CD8-positive, alpha-beta memory T cell (primary cell): ENCODE results near the gene NEUROG1. TPM values are rescaled to one million over a fixed set of nuclear protein-coding genes. Genes with fewer than 3 reads are reported as not detected.
A peak's percentile ranks its signal among the peaks of the same experiment; 100 is the strongest.

Experiments
- CTCF ChIA-PET: fragments of 350-600 bp; sonication (Branson Sonifier 250); formaldehyde crosslinking; loops from one replicate; lab custom pipeline; 2021; ENCODE audit warnings: antibody characterized with exemption; lab: Charles Lee
- POLR2A ChIA-PET: fragments of 350-600 bp; sonication (Branson Sonifier 250); formaldehyde crosslinking; loops from one replicate; lab custom pipeline; 2021; ENCODE audit warnings: antibody characterized with exemption; lab: Charles Lee
- DNase-seq, 5 donors: peaks; one replicate each; pipeline versions ENCODE4 v3.0.0 to v3.0.0-alpha.2; 2020 to 2022; ENCODE audit warnings: mixed read lengths in 1 of 5
- H3K27ac ChIP-seq: one replicate; pipeline ENCODE4 v1.7.0; 2013; ENCODE audit warnings: low read depth, mild to moderate bottlenecking, low read length, moderate library complexity
- H3K27me3 ChIP-seq: 2 replicates; pipeline ENCODE4 v1.7.0; 2013; ENCODE audit warnings: low read length, mild to moderate bottlenecking; ENCODE audit not compliant: insufficient read depth, poor library complexity, severe bottlenecking
- H3K36me3 ChIP-seq: 2 replicates; pipeline ENCODE4 v1.7.0; 2013; ENCODE audit warnings: mild to moderate bottlenecking, low read length, moderate library complexity; ENCODE audit not compliant: insufficient read depth
- H3K4me1 ChIP-seq: 2 replicates; pipeline ENCODE4 v1.7.0; 2013; ENCODE audit warnings: mild to moderate bottlenecking, low read length, moderate library complexity; ENCODE audit not compliant: insufficient read depth
- H3K4me3 ChIP-seq: 2 replicates; pipeline ENCODE4 v1.7.0; 2013; ENCODE audit warnings: mild to moderate bottlenecking, low read length
- H3K9me3 ChIP-seq: 2 replicates; pipeline ENCODE4 v1.7.0; 2013; ENCODE audit warnings: mild to moderate bottlenecking, low read length
- H3K27ac Mint-ChIP-seq, 8 donors: one replicate each; pipeline ENCODE4 v1.8.0; 2020 to 2021; ENCODE audit warnings: mixed read lengths in 8 of 8, mild to moderate bottlenecking in 6 of 8, inconsistent platforms in 3 of 8, moderate library complexity in 3 of 8
- H3K27me3 Mint-ChIP-seq, 2 donors: one replicate each; pipeline ENCODE4 v1.8.0; 2020 to 2021; ENCODE audit warnings: mixed read lengths in 2 of 2, mild to moderate bottlenecking in 1 of 2, moderate library complexity in 1 of 2
- H3K36me3 Mint-ChIP-seq, 3 donors: one replicate each; pipeline ENCODE4 v1.8.0; 2020 to 2021; ENCODE audit warnings: mixed read lengths in 3 of 3, inconsistent platforms in 1 of 3, mild to moderate bottlenecking in 1 of 3
- H3K4me1 Mint-ChIP-seq, 3 donors: one replicate each; pipeline ENCODE4 v1.8.0; 2020 to 2021; ENCODE audit warnings: mixed read lengths in 3 of 3, inconsistent platforms in 1 of 3, mild to moderate bottlenecking in 1 of 3
- H3K4me3 Mint-ChIP-seq, 7 donors: one replicate each; pipeline ENCODE4 v1.8.0; 2020 to 2021; ENCODE audit warnings: mixed read lengths in 7 of 7, mild to moderate bottlenecking in 6 of 7, moderate library complexity in 4 of 7, inconsistent platforms in 2 of 7
- H3K9me3 Mint-ChIP-seq, 5 donors: one replicate each; pipeline ENCODE4 v1.8.0; 2020 to 2022; ENCODE audit warnings: mixed read lengths in 5 of 5, mild to moderate bottlenecking in 3 of 5, moderate library complexity in 2 of 5, inconsistent platforms in 1 of 5
- polyA plus RNA-seq: library from polyadenylated mRNA; unstranded; fragments of 300-500 nt; fragmentation: Illumina TruSeq; gene quantifications from one replicate; pipeline ENCODE4 v1.2.3, GENCODE V29; 2021
- total RNA-seq, 2 experiments: library from RNA; stranded (reverse); gene quantifications; one replicate each; pipeline ENCODE4 v1.2.3, GENCODE V29; 2021

The NEUROG1 gene
- total and polyA plus RNA-seq, 3 experiments from 2014 or later: not detected

GRCh38 chr5:135539430-135540005 lies 3.8 kb upstream of the NEUROG1 start:
- ChIA-PET POLR2A (no interaction called here), CTCF (interaction anchor here (1.3 kb wide), 1 partner anchor 14 kb away, joined by 3 read pairs; no protein-coding TSS in a partner anchor)
- H3K36me3 ChIP-seq: no peaks in the 10 kb centered on the region
- H3K9me3 Mint-ChIP-seq: peaks cover 0 to 3% (median 0%) of the 10 kb centered on the region in 5 donors
- H3K27ac Mint-ChIP-seq: no peak overlapping the region
- H3K4me3 Mint-ChIP-seq: no peak overlapping the region
- H3K4me1 Mint-ChIP-seq: peaks cover 12 to 32% (median 19%) of the 10 kb centered on the region in 3 donors
- peaks cover 20% of the 10 kb centered on the region for H3K27me3 ChIP-seq
- no peak overlapping the region for H3K27ac ChIP-seq
- H3K4me3 ChIP-seq: no peak overlapping the region
- H3K36me3 Mint-ChIP-seq: peaks cover 0 to 2% (median 1%) of the 10 kb centered on the region in 3 donors
- peaks cover 9% of the 10 kb centered on the region for H3K4me1 ChIP-seq
- DNase-seq: no peak
- no peaks in the 10 kb centered on the region for H3K9me3 ChIP-seq
- H3K27me3 Mint-ChIP-seq: peaks cover 46 to 80% of the 10 kb centered on the region in 2 donors

- H3K4me3 ChIP-seq: no peak overlapping the region
- H3K4me1 ChIP-seq: peaks cover 4% of the 10 kb centered on the region
- Mint-ChIP-seq H3K36me3 (peaks cover 0 to 1% (median 0%) of the 10 kb centered on the region in 3 donors), H3K4me3 (no peak overlapping the region), H3K27me3 (peaks cover 49 to 85% of the 10 kb centered on the region in 2 donors), H3K9me3 (peaks cover 0 to 3% (median 0%) of the 10 kb centered on the region in 5 donors), H3K4me1 (peaks cover 9 to 28% (median 19%) of the 10 kb centered on the region in 3 donors), H3K27ac (no peak overlapping the region)
- no peaks in the 10 kb centered on the region for H3K36me3 ChIP-seq
- CTCF ChIA-PET: no interaction called here
- H3K27ac ChIP-seq: no peak overlapping the region
- no peak for DNase-seq
- POLR2A ChIA-PET: no interaction called here
- H3K27me3 ChIP-seq: peaks cover 23% of the 10 kb centered on the region
- no peaks in the 10 kb centered on the region for H3K9me3 ChIP-seq
Measured at GRCh38 chr5:135538261-135538660, 2.5 kb upstream of the NEUROG1 start.

GRCh38 chr5:135537745-135538144 lies 2.0 kb upstream of the NEUROG1 start:
- H3K27me3 Mint-ChIP-seq: peaks cover 48 to 85% of the 10 kb centered on the region in 2 donors
- no peaks in the 10 kb centered on the region for H3K9me3 ChIP-seq
- no peak overlapping the region for H3K27ac Mint-ChIP-seq
- no peak overlapping the region for H3K27ac ChIP-seq
- no peak overlapping the region for H3K4me3 ChIP-seq
- peaks cover 0 to 1% (median 0%) of the 10 kb centered on the region in 3 donors for H3K36me3 Mint-ChIP-seq
- peaks cover under 1% of the 10 kb centered on the region for H3K4me1 ChIP-seq
- peaks cover 5 to 23% (median 13%) of the 10 kb centered on the region in 3 donors for H3K4me1 Mint-ChIP-seq
- ChIA-PET CTCF (interaction anchor here (1.3 kb wide), 1 partner anchor 14 kb away, joined by 5 read pairs; no protein-coding TSS in a partner anchor), POLR2A (no interaction called here)
- peaks cover 0 to 3% (median 0%) of the 10 kb centered on the region in 5 donors for H3K9me3 Mint-ChIP-seq
- no peak overlapping the region for H3K4me3 Mint-ChIP-seq
- no peaks in the 10 kb centered on the region for H3K36me3 ChIP-seq
- peaks cover 23% of the 10 kb centered on the region for H3K27me3 ChIP-seq
- DNase-seq: no peak

- no peaks in the 10 kb centered on the region for H3K9me3 ChIP-seq
- peaks cover 0 to 1% (median 0%) of the 10 kb centered on the region in 3 donors for H3K36me3 Mint-ChIP-seq
- no peaks in the 10 kb centered on the region for H3K36me3 ChIP-seq
- peaks cover 48 to 87% of the 10 kb centered on the region in 2 donors for H3K27me3 Mint-ChIP-seq
- H3K4me3 Mint-ChIP-seq: no peak overlapping the region
- H3K4me1 Mint-ChIP-seq: peaks cover 5 to 19% (median 13%) of the 10 kb centered on the region in 3 donors
- peak overlapping the region in 1 of 8 donors; percentile 15 for H3K27ac Mint-ChIP-seq
- H3K9me3 Mint-ChIP-seq: peaks cover 0 to 3% (median 0%) of the 10 kb centered on the region in 5 donors
- peaks cover 23% of the 10 kb centered on the region for H3K27me3 ChIP-seq
- no peak overlapping the region for H3K4me3 ChIP-seq
- ChIA-PET POLR2A (no interaction called here), CTCF (interaction anchor here (1.3 kb wide), 1 partner anchor 15 kb away, joined by 5 read pairs; no protein-coding TSS in a partner anchor)
- no peaks in the 10 kb centered on the region for H3K4me1 ChIP-seq
- H3K27ac ChIP-seq: no peak overlapping the region
- DNase-seq: no peak
Measured at GRCh38 chr5:135537271-135537670, 1.5 kb upstream of the NEUROG1 start.

- Mint-ChIP-seq H3K9me3 (peaks cover 0 to 3% (median 0%) of the 10 kb centered on the region in 5 donors), H3K27ac (no peak overlapping the region), H3K27me3 (peaks cover 53 to 85% of the 10 kb centered on the region in 2 donors), H3K4me1 (peaks cover 5 to 13% (median 13%) of the 10 kb centered on the region in 3 donors), H3K4me3 (no peak overlapping the region), H3K36me3 (no peaks in the 10 kb centered on the region)
- no peaks in the 10 kb centered on the region for H3K36me3 ChIP-seq
- ChIA-PET CTCF (no interaction called here), POLR2A (no interaction called here)
- H3K4me1 ChIP-seq: no peaks in the 10 kb centered on the region
- peaks cover 23% of the 10 kb centered on the region for H3K27me3 ChIP-seq
- no peaks in the 10 kb centered on the region for H3K9me3 ChIP-seq
- no peak overlapping the region for H3K27ac ChIP-seq
- no peak overlapping the region for H3K4me3 ChIP-seq
- no peak for DNase-seq
Measured at GRCh38 chr5:135535420-135535819, 344 bp downstream of the NEUROG1 start.

- Histone ChIP-seq H3K4me3 (no peak overlapping the region), H3K36me3 (no peaks in the 10 kb centered on the region), H3K27ac (no peak overlapping the region), H3K9me3 (no peaks in the 10 kb centered on the region), H3K4me1 (no peaks in the 10 kb centered on the region), H3K27me3 (peaks cover 23% of the 10 kb centered on the region)
- CTCF ChIA-PET: no interaction called here
- Mint-ChIP-seq H3K27me3 (peaks cover 59 to 79% of the 10 kb centered on the region in 2 donors), H3K36me3 (no peaks in the 10 kb centered on the region), H3K9me3 (peaks cover 0 to 5% (median 0%) of the 10 kb centered on the region in 5 donors), H3K4me1 (peaks cover 5 to 13% (median 13%) of the 10 kb centered on the region in 3 donors), H3K27ac (peak overlapping the region in 2 of 8 donors; percentile 21 to 34), H3K4me3 (peak overlapping the region in 1 of 7 donors; percentile 50)
- POLR2A ChIA-PET: no interaction called here
- no peak for DNase-seq
Measured at GRCh38 chr5:135534609-135535419, 950 bp downstream of the NEUROG1 start.

- no peak overlapping the region for H3K4me3 ChIP-seq
- Mint-ChIP-seq H3K36me3 (no peaks in the 10 kb centered on the region), H3K27ac (no peak overlapping the region), H3K4me1 (peaks cover 5 to 13% (median 13%) of the 10 kb centered on the region in 3 donors), H3K27me3 (peaks cover 53 to 70% of the 10 kb centered on the region in 2 donors), H3K9me3 (peaks cover 0 to 5% (median 0%) of the 10 kb centered on the region in 5 donors), H3K4me3 (no peak overlapping the region)
- H3K27me3 ChIP-seq: peaks cover 23% of the 10 kb centered on the region
- H3K27ac ChIP-seq: no peak overlapping the region
- H3K4me1 ChIP-seq: no peaks in the 10 kb centered on the region
- H3K9me3 ChIP-seq: no peaks in the 10 kb centered on the region
- DNase-seq: no peak
- POLR2A ChIA-PET: no interaction called here
- H3K36me3 ChIP-seq: no peaks in the 10 kb centered on the region
- CTCF ChIA-PET: interaction anchor here (1.4 kb wide), 1 partner anchor 33 kb away, joined by 4 read pairs; no protein-coding TSS in a partner anchor
Measured at GRCh38 chr5:135533794-135534193, 2.0 kb downstream of the NEUROG1 start.
